ENCODE measurements around the gene DUSP22. TPM values are rescaled to one million over a fixed set of nuclear protein-coding genes. Genes with fewer than 3 reads are reported as not detected.

The DUSP22 gene
- total RNA-seq, 1 experiment from 2014 or later, result 16.0 TPM

GRCh38 chr6:315226-315625, 22.9 kb downstream of the DUSP22 start:
- H3K27me3 ChIP-seq (replicated peaks; ENCODE audit: insufficient read depth, low read depth, low read length, poor library complexity), result no peaks in the 10 kb centered on the region
- H3K4me1 ChIP-seq (ENCODE audit: insufficient read depth, low read length, poor library complexity, severe bottlenecking), result no peaks in the 10 kb centered on the region
- DNase-seq (ENCODE audit: low spot score), result no peak
- intact Hi-C loops (cut with micrococcal nuclease; ENCODE audit: unreplicated experiment), result no loop called here
- no peaks in the 10 kb centered on the region for H3K36me3 ChIP-seq (ENCODE audit: insufficient read depth, low read length, poor library complexity, severe bottlenecking)
- BruUV-seq (replicated peaks), result no TSS peak
- H3K9me3 ChIP-seq (ENCODE audit: low read depth, low read length, poor library complexity, severe bottlenecking), result peaks cover 9% of the 10 kb centered on the region
- H3K4me3 ChIP-seq (ENCODE audit: low read depth, low read length, poor library complexity, severe bottlenecking), result no peak overlapping the region
- TF ChIP-seq CTCF (conservative IDR thresholded peaks at IDR 0.05; ENCODE audit: low read depth, low read length) (no peak), EZH2 (IDR thresholded peaks at IDR 0.05; ENCODE audit: borderline replicate concordance, low read depth, low read length, poor library complexity, severe bottlenecking) (no peak)
- ChIA-PET POLR2A (ENCODE audit: low non-redundant PET) (no interaction called here), CTCF (no interaction called here)
- no peak overlapping the region for H3K27ac ChIP-seq (ENCODE audit: low read depth, low read length, poor library complexity, severe bottlenecking)

- TF ChIP-seq EZH2 (IDR thresholded peaks at IDR 0.05; ENCODE audit: borderline replicate concordance, low read depth, low read length, poor library complexity, severe bottlenecking), result no peak
- no peak for TF ChIP-seq CTCF (conservative IDR thresholded peaks at IDR 0.05; ENCODE audit: low read depth, low read length)
- Histone ChIP-seq H3K4me1 (ENCODE audit: insufficient read depth, low read length, poor library complexity, severe bottlenecking) (no peaks in the 10 kb centered on the region), H3K27me3 (replicated peaks; ENCODE audit: insufficient read depth, low read depth, low read length, poor library complexity) (no peaks in the 10 kb centered on the region), H3K9me3 (ENCODE audit: low read depth, low read length, poor library complexity, severe bottlenecking) (peaks cover 9% of the 10 kb centered on the region), H3K27ac (ENCODE audit: low read depth, low read length, poor library complexity, severe bottlenecking) (no peak overlapping the region), H3K4me3 (ENCODE audit: low read depth, low read length, poor library complexity, severe bottlenecking) (no peak overlapping the region), H3K36me3 (ENCODE audit: insufficient read depth, low read length, poor library complexity, severe bottlenecking) (no peaks in the 10 kb centered on the region)
- DNase-seq (ENCODE audit: low spot score), result no peak
- ChIA-PET CTCF (no interaction called here), POLR2A (ENCODE audit: low non-redundant PET) (no interaction called here)
- no TSS peak for BruUV-seq (replicated peaks)
- intact Hi-C loops (cut with micrococcal nuclease; ENCODE audit: unreplicated experiment), result no loop called here
Observed at GRCh38 chr6:315921-316752, 23.9 kb downstream of the DUSP22 start.

GRCh38 chr6:316753-317038, 24.4 kb downstream of the DUSP22 start:
- ChIA-PET POLR2A (ENCODE audit: low non-redundant PET) (no interaction called here), CTCF (no interaction called here)
- Histone ChIP-seq H3K4me3 (ENCODE audit: low read depth, low read length, poor library complexity, severe bottlenecking) (no peak overlapping the region), H3K9me3 (ENCODE audit: low read depth, low read length, poor library complexity, severe bottlenecking) (peaks cover 9% of the 10 kb centered on the region), H3K4me1 (ENCODE audit: insufficient read depth, low read length, poor library complexity, severe bottlenecking) (no peaks in the 10 kb centered on the region), H3K27me3 (replicated peaks; ENCODE audit: insufficient read depth, low read depth, low read length, poor library complexity) (no peaks in the 10 kb centered on the region), H3K27ac (ENCODE audit: low read depth, low read length, poor library complexity, severe bottlenecking) (no peak overlapping the region), H3K36me3 (ENCODE audit: insufficient read depth, low read length, poor library complexity, severe bottlenecking) (no peaks in the 10 kb centered on the region)
- no TSS peak for BruUV-seq (replicated peaks)
- intact Hi-C loops (cut with micrococcal nuclease; ENCODE audit: unreplicated experiment), result no loop called here
- TF ChIP-seq CTCF (conservative IDR thresholded peaks at IDR 0.05; ENCODE audit: low read depth, low read length) (no peak), EZH2 (IDR thresholded peaks at IDR 0.05; ENCODE audit: borderline replicate concordance, low read depth, low read length, poor library complexity, severe bottlenecking) (no peak)
- DNase-seq (ENCODE audit: low spot score), result no peak
